Ramos (cell line): Measurements from ENCODE around the gene VPS39.

ENCODE experiments used
- in situ Hi-C: fragments of 300-500 bp; cut with MboI; formaldehyde crosslinking; loops from one replicate; pipeline ENCODE4 v1.14.3; 2022; ENCODE audit warnings: low sequenced_read_pairs; ENCODE audit not compliant: unreplicated experiment

Gene VPS39

DNA sequence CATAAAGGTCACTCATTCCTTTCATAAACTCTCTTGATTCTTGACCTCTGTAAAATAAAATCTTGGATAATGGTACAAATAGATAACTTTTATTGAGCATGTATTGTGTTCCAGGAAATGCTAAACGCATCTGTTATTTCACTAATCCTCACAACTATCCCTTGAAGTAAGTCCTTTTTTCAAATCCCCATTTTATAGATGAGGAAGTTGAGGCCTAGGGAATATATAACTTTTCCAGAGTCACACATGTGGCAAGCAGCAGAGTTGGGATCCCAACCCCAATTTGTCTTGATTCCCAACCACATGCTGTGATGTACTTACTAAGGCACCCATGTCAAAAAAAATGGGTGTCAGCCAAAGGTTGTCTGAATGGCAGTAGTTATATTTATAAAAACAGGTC, 6.3 kb downstream of the VPS39 start:
- in situ Hi-C loops, result no loop called here

DNA sequence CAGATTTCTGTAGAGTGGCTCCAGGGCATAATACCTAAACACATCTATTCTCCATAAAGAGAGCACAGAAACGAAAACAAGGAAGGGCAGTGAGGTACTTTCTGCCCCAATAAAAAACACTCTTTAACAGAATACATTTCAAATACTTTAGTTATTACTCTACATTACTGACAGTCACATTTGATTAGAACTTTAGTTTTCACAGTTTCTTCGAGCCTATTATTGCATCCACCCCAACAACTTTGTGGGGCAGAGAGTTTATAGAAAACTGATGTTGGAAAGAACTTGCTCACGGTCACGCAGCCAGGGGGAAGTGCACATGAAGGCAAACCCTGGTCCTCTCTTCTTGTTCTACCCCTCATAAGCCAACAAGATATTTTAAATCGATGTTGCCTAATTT, 9.0 kb downstream of the VPS39 start:
- in situ Hi-C loops, result no loop called here

DNA sequence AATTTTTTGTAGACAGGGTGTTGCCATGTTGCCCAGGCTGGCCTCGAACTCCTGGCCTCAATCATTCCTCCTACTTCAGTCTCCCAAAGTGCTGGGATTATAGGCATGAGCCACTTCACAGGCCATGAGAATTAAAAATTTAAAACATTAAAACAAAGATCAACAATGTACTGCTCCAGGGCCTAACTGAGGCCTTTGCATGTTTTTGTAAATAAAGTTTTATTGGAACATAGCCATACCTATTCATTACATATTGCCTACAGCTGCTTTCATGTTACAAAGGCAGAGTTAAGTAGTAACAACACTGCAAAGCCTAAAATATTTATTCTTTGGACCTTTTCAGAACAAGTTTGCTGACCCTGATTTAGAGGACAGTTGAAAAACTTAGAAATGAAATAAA, 9.6 kb downstream of the VPS39 start:
- in situ Hi-C loops, result no loop called here

DNA sequence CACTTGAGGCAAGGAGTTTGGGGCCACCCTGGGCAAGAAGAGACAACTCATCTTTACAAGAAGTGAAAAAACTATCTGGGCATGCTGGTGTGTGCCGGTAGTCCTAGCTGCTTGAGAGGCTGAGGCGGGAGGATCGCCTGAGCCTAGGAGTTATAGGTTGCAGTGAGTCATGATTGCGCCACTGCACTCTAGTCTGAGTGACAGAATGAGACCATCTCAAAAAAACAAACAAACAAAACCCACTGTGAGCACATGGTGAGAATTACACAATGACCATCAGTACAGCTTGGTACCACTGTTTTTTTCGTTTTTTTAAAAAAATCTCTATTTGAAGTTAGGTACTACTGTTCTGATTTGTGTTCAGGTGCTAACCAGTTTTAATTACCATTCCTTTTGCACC, 13.6 kb downstream of the VPS39 start:
- in situ Hi-C loops, result no loop called here

DNA sequence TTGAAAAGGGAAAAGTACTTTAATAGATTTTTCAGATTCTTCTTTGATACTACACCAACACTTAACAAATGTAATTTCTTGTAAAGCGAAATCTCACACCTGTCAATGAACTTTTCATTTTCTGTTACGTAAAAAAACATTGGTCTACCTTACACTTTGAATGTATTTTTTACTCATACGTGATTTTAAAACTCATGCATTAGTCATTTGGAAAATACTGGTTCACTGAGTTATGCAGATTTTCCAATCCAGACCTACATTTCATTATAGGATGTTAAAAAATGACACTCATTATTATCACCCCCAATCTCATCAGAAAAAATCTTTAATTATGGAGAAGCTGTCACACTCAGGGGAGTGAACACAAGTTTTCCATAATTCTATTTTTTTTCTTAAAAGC, 14.7 kb downstream of the VPS39 start:
- in situ Hi-C loops, result no loop called here

DNA sequence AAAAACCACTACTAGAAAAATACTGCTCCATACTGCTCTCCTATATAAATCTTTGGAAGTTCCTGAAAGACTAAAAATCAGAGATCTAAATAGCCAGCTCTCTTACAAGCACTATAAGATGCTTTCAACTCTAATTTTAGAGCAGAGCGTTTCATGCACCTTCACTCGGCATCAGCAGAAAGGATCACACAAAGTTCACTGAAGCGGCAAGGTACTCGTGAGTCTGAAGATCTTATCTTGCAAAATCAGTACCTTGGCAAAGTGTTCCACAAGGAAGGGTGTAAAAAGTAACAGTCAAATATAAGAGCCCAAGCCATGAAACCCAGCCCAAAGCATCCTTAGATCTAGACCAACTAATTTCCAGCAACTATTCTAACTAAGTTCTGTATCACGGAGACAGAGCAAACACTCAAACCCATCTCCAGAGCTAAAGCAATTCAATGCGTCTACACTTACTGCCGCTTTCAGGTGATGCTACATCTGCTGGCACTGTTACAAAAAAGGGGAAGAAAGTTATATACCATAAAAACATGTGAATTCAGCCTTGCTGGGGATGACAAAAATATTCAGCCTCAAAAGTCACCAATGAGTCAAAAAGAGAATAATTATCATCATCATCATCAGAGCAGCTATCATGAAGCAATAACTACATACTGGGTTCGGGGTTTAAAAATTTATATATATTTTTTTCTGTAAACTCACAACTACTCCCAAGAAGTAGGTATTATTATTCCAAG, 16.3 kb downstream of the VPS39 start:
- in situ Hi-C loops, result no loop called here

DNA sequence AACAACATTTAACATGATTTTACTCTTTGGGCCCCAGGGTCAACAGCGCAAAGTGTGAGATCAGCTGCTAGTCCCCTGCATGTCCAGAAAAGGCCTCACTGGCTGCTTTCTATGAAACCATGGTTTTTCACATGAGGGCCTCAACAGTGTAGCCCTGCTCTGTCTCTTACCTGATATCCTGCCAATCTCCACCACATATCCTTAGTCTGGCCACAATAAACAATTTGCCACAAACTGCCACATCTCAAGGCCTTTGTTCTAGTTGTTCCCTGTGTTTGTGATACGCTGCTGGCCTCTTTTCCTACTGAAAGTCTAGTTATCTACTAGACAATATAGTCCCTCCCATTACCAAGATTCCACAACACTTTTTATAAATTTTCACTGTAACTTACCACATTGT, 17.7 kb downstream of the VPS39 start:
- in situ Hi-C loops, result no loop called here

DNA sequence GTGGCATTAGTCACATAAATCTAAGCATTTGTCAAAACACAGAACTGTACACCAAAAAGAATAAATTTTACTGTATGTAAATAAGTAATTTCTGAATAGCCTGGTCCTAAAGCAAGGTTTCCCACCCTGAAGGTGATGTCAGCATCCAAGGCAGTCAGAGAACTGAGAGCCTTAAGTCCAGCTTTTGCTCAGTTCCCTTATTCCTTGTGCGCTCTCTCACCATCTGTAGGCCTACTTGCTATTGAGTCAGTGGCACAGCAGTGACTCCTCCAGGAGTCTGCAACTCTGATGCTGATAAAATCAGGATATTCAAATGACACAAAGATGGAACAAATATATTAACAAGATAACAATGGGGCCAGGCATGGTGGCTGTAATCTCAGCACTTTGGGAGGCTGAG, 22.3 kb downstream of the VPS39 start:
- in situ Hi-C loops, result no loop called here

DNA sequence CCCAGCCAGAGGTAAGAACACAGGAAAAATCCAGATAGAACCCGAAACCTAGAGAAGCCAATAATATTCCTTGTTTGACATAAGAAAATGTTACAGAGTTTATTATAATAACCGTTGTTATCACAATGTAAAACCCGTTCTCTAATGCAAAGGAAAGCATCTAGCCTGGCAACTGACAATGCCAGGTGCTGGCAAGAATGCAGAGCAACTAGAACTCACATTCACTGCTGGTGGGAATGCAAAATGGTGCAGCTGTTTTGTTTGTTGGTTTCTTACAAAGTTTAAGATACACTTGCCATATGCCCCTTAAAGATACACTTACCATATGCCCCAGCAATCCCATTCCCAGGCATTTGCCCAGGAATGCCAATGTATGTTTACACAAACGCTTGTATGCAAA, 23.4 kb downstream of the VPS39 start:
- in situ Hi-C loops, result no loop called here

DNA sequence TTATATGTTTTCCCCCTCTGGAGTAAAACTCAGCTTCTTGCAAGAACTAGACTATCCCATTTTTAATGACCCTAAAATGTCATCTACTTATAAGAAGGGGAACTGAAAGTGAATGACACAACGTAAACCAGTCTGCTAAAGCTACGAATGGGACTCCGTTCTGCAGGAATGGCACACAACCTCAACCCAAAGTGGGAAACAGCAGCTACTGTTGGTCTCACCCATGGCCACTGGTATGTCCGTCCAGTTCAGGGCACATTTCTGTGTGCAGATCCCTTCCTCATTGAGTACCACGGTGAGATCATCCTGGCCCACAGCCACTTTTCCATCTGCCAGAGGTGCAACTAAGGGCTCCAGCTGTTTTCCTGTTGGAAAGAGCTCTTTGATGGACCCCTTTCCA, 23.8 kb downstream of the VPS39 start:
- in situ Hi-C loops, result no loop called here

DNA sequence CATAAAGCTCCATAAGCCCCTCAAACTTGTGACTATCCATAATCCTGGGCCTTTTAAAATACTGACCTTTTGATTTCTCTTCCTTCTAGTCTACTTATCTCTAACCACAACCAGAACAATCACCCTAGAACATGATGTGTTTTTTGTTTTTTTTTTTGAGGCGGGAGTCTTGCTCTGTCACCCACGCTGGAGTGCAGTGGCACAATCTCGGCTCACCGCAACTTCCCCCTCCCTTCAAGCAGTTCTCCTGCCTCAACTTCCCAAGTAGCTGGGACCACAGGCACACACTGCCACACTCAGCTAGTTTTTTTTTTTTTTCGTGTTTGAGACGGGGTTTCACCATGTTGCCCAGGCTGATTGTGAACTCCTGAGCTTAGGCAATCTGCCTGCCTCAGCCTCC, 25.1 kb downstream of the VPS39 start:
- in situ Hi-C loops, result no loop called here

DNA sequence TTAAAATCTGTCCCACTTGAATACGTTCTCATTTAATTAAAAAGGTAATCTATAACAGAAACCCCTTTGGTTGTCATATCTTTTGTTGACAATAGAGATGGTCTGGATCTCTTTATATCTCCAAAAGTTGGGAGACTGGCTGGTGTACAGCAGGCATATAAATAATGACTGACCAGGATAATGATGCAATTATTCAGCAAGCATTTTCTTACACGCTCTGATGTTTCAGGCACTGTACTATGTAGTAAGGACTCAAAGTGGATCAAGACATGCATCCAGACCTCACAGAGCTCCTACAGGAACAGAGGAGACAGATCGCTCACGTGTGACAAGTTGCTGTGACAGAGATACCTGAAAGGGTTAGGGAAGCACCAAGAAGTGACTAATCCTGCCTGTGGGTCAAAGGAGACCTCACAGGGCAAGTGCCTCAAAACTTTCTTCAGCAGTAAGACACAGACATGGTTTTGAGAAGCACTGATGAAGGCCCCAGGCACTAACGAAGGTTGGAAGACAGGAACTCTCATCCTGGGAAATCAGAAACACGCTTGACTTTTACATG, 25.7 kb downstream of the VPS39 start:
- in situ Hi-C loops, result no loop called here

DNA sequence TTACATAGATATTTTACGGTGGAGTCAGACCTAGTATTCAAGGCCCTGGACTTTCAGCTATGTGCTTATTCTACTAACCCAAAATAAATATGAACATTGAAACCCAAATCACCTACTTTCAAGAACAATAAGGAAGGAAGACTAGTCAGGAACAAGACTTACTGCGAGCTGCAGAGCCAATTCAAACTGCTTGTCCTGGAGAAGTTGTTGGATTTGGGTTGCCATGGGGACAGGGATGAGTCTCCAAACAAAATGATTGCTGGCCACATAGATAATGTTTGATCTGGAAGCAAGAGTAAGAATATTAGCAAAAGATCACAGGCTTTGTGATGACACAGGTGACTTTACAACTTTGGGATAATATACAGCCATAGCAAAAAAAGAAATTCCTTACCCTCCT, 30.0 kb downstream of the VPS39 start:
- in situ Hi-C loops, result no loop called here

DNA sequence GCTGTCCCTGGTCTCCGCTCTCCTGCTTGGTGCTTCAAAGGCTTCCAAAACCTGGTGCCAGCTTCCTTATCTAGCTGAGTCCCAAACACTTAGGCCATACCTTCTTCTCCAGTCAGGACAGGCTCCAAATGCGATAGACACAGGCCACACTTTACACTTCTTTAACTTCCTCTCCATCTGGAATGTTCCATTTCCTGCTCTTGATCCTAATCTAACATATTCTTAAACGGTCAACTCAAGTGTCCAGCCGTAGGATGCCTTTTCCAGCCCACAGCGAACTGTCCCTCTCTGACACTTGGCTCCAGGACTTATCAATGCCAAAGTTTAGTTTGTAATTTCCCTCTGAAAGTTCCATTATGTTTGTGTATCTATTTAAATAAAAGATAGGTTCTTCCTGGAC, 32.4 kb downstream of the VPS39 start:
- in situ Hi-C loops, result no loop called here

DNA sequence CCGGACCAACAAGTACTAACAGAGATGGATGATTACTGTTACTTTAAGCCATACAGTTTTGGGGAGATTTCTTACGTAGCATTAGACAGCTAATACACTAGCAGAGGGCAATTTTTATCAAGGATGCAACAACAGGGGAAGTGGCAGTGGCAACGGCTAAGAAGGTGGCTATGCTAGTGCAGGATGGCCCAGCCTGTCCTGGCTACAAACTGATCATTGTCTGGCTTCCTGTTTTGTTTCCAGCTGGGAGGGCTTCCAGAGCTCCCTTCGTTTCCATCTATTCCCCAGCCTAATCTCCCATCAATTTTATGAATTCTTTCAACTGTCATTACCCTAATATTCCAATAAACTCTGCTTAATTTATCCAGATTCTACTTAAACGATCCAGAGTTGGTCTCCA, 35.6 kb downstream of the VPS39 start:
- in situ Hi-C loops, result no loop called here

DNA sequence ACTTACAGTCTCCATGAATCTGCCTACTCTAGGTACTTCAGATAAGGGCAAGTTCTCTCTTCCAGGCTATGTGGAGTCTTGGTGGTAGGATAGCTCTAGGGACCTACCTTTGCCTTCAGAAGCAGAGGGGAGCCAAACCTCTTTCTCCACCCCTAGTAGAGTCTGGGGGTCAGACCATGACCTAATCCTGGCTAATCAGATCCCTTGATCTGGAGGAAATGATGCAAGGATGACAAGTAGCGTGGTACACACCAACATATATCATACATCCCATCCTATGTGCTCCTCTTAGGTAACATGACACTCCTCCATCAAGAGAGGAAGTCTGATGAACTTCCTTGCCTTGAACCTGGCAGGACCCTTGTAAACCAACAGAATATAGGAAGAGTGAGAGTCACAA, 36.3 kb downstream of the VPS39 start:
- in situ Hi-C loops, result no loop called here

DNA sequence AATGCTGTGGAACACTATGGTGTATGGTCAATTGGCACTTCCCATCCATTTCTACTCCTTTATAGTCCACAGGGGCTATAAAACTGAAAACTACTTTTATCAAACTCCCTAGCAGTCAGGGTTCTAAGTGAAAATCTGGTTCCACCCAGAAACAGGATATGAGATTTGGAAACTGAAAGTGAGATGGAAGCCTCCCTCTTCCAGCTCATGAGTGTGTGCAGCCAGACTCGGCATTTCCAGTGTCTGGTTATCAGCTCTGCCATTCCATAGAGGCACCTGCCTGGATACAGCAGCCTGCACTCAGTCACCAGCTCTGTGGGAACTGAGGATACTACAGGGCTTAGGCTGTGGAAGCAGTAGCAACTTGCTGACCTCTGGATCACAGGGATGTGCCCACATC, 37.0 kb downstream of the VPS39 start:
- in situ Hi-C loops, result no loop called here

DNA sequence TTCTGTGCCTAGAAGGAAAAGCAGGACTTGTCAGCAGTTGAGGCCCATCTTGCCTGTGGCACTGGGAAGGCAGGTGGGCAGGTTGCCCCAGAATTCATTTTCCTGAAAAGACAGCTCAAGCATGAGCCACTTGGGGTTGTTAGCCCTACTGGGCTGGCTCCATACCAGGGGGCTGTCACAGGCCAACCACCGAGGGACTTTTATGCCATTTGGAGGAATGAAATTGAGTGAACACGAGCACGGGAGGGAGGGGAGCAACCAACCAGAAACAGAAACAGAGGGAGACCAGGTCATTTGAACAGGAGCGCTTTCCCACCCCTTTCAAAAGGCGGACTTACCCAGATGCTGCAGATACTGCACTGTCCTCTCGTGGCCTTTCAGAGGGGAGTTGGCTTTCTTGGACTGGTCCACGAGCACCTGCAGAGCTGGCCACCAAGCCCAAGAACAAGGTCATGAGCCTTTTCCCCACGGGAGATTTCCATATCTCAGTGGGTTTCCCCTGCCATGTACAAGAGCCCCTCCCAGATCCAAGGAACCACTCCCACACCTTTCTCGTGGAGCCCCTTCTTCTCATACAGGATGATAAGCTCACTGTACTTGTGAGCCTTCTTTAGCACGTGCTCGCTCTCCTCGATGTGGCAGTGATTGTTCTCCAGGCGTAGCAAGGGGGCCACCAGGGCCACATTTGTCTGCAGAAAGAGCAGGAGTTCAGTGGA, 41.7 kb downstream of the VPS39 start:
- in situ Hi-C loops, result no loop called here

DNA sequence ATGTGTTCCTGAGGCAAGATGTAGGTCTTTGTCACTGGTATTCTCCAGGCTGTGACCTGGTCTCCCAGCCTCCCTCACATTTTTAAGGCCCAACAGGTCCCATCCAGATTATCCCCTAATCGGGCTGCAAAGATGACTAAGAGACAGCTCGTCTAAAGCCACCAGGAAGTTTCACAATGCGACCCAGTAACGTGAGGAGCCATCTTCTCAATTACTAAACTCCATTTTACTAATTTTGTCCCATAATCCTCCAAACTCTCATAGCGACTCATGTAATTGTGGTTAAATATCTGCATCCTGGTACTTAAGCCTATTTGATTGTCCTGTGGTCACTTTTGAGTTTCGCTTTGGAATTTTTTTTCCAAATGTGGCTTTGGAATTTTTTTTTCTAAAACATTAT, 43.0 kb downstream of the VPS39 start:
- in situ Hi-C loops, result no loop called here

DNA sequence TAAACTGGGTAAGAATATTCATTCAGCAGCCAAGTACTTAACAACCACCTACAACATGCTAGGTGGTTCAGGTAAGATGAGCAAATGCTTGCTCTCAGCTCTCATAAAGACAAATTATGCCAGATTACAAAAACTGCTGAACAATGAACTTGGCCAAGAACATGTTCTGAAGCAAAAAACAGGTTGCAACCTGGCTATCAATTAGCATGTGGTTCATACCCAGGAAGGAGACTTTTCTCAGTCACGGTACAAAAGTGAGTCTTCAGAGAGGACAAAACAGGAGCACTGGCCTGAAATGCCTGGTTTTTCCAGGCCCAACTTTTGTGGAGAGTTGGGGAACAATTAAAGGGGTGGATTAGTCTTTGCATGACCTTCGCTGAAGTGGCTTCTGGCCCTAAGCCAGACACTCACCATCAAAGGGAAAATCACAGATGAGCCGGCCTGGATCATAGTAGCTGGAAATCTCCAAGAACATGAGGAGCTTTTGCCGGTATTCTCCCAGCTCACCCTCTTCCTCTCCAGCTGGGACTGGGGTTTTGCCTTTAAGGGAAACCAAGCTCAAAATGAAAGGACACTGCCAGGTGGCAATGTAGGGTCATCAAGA, 44.1 kb downstream of the VPS39 start:
- in situ Hi-C loops, result no loop called here

DNA sequence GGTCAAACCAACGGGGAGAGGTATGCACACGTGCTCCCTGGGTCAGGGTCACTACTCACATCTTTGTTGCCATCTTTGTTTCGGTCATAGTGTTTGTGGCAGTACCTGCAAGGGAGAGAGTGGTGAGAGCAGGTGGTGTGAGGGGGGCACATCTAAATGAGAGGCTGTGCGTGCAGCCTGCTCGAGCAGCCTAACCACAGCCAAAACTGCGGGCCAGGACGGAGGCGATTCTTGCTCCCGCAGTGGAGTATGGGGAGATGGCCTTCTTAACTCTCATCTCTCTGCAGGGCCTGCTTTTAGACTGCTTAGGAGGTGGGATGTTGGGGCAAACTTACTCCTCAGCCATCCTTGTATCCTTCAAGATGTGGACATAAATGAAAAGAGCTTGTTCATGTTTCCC, 44.8 kb downstream of the VPS39 start:
- in situ Hi-C loops, result no loop called here
